Bronchial smooth muscle cell (primary cell): ENCODE measurements around the gene GPALPP1. TPM values are rescaled to one million over a fixed set of nuclear protein-coding genes. Genes with fewer than 3 reads are reported as not detected.

ENCODE experiments used
- total RNA-seq: library from RNA; depleted of rRNA; stranded (reverse); fragments of >200 nt; gene quantifications from 2 replicates; pipeline ENCODE4 v1.2.1, GENCODE V29; 2014

GPALPP1 gene, protein sequence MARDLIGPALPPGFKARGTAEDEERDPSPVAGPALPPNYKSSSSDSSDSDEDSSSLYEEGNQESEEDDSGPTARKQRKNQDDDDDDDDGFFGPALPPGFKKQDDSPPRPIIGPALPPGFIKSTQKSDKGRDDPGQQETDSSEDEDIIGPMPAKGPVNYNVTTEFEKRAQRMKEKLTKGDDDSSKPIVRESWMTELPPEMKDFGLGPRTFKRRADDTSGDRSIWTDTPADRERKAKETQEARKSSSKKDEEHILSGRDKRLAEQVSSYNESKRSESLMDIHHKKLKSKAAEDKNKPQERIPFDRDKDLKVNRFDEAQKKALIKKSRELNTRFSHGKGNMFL
- 27.4 TPM in 2 replicates for total RNA-seq

DNA sequence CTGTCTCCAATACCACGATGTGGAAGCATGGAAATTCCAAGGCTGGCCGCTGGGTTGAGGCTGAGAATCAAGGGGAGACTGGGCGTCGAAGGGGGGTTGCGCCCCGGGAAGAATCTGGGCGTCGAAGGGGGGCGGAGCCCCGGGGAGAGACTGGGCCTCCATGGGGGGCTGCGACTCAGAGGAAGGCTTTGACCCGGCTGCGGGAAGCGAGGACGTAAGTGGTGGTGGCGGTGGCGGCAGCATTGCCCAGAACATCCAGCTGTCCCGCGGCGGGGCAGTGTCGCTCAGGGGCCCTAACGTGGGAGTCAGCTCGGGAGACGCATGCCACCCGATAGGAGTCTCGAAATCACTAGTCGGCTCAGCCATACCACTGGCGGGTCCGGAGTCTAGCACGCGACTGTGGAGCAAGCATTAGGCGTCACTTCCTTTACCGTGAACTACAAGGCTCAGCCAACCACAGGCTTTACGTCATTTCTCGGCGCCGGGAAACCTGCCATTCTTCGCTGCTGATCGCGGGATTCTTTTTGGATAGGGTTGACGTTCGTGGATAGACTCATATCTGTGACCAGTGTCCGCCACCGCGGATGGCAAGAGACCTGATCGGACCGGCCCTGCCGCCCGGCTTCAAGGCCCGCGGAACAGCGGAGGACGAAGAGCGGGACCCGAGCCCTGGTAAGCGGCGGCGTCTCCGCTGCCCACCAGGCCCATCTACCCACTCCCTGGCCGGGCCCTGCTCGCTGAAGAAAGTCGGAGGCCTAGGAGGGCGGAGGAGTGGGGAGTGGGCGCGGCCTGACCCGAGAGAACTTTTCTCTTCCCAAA lies at the start of gene GPALPP1, which contains the start of gene NUFIP1:
Gene GPALPP1 (plus strand): TSS at position 468 of the 819 bp plus-strand sequence. CDS start 117 bp downstream, at position 585.
Gene NUFIP1 (minus strand): TSS at position 401 of the 819 bp plus-strand sequence. CDS start 35 bp downstream, at position 366.

Other genes starting within 250 kb of the GPALPP1 start
- 1.0 and 1.6 TPM in 2 replicates for gene NUFIP1, start 67 bp upstream of the GPALPP1 start, total RNA-seq
- 17.0 and 25.4 TPM in 2 replicates for gene GTF2F2, start 131.0 kb downstream of the GPALPP1 start, total RNA-seq
- not detected in 2 replicates for gene KCTD4, start 211.5 kb downstream of the GPALPP1 start, total RNA-seq